Progenitor cell of endocrine pancreas (in vitro differentiated cells): Measurements from ENCODE around the gene GSK3B. TPM values are rescaled to one million over a fixed set of nuclear protein-coding genes. Genes with fewer than 3 reads are reported as not detected.
A peak's percentile ranks its signal among the peaks of the same experiment; 100 is the strongest.

ENCODE experiments used
- DNase-seq: peaks from one replicate; pipeline ENCODE4 v3.0.0; 2021; ENCODE audit warnings: low spot score; ENCODE audit not compliant: unreplicated experiment
- H3K27ac Mint-ChIP-seq: 2 replicates; pipeline ENCODE4 v1.8.0; 2021; ENCODE audit warnings: mild to moderate bottlenecking, moderate library complexity, mixed read lengths
- H3K27me3 Mint-ChIP-seq: 2 replicates; pipeline ENCODE4 v1.8.0; 2021; ENCODE audit warnings: mixed read lengths
- H3K36me3 Mint-ChIP-seq: 2 replicates; pipeline ENCODE4 v1.8.0; 2022; ENCODE audit warnings: mixed read lengths; ENCODE audit not compliant: insufficient read depth
- H3K4me1 Mint-ChIP-seq: 2 replicates; pipeline ENCODE4 v1.8.0; 2021; ENCODE audit warnings: low read depth, mixed read lengths
- H3K4me3 Mint-ChIP-seq: 2 replicates; pipeline ENCODE4 v1.8.0; 2021; ENCODE audit warnings: low read depth, mild to moderate bottlenecking, moderate library complexity, mixed read lengths
- H3K9me3 Mint-ChIP-seq: 2 replicates; pipeline ENCODE4 v1.8.0; 2021; ENCODE audit warnings: low read depth, mixed read lengths
- total RNA-seq: library from RNA; stranded (reverse); gene quantifications from 2 replicates; pipeline ENCODE4 v1.2.1, GENCODE V29; 2021
- TF ChIP-seq, protein P1 (sequence below): fragments of 200-600 bp; sonication (generic); IDR thresholded peaks from one replicate; pipeline ENCODE4 v1.5.0; 2021; ENCODE audit warnings: antibody characterized with exemption, mild to moderate bottlenecking; ENCODE audit not compliant: unreplicated experiment

Gene GSK3B
- total RNA-seq, 1 donor from 2014 or later = 80.0 TPM

DNA sequence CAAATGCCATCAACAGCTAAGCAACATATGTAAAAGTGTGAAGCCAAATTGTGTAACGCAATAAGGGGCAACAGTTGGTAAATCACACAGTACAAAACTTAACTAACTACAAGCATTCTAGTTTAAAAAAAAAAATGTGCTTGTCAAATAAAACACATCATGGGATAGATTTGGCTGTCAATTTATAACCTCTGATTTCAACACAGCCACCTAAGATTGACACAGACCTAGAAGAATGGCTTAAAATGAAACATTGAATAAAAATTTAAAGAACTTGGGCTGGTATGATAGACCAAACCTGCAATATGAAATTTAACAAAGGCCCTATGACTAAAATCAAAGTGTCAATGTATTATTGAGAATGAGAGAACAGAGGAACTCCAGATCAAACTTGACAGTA is 164.0 kb downstream of the GSK3B start:
- Mint-ChIP-seq H3K9me3 (no peaks in the 10 kb centered on the region), H3K27me3 (no peaks in the 10 kb centered on the region), H3K4me1 (peaks cover 1% of the 10 kb centered on the region), H3K4me3 (no peak overlapping the region), H3K36me3 (peaks cover 1% of the 10 kb centered on the region), H3K27ac (no peak overlapping the region)
- TF ChIP-seq, protein P1, sequence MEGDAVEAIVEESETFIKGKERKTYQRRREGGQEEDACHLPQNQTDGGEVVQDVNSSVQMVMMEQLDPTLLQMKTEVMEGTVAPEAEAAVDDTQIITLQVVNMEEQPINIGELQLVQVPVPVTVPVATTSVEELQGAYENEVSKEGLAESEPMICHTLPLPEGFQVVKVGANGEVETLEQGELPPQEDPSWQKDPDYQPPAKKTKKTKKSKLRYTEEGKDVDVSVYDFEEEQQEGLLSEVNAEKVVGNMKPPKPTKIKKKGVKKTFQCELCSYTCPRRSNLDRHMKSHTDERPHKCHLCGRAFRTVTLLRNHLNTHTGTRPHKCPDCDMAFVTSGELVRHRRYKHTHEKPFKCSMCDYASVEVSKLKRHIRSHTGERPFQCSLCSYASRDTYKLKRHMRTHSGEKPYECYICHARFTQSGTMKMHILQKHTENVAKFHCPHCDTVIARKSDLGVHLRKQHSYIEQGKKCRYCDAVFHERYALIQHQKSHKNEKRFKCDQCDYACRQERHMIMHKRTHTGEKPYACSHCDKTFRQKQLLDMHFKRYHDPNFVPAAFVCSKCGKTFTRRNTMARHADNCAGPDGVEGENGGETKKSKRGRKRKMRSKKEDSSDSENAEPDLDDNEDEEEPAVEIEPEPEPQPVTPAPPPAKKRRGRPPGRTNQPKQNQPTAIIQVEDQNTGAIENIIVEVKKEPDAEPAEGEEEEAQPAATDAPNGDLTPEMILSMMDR = no peak
- no peak for DNase-seq

DNA sequence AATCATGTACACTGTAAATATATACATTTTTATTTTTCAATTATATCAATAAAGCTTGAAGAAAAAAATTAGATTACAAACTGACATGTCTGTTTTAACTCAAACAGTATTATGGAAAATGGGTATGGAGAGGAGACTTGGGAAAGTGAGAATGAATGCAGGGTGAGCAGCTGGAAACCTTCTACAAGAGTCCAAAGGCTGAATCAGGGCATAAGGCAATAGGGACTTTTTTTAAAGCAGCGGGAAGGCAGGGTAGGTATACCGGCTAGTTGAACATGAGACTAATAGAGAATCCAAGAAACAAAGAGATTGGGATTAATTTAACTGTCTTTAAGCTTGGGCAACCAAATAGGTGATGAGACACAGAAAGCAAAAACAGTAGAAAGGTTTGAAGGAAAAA is 167.1 kb downstream of the GSK3B start:
- no peak overlapping the region for H3K4me3 Mint-ChIP-seq
- peaks cover 1% of the 10 kb centered on the region for H3K4me1 Mint-ChIP-seq
- no peak for DNase-seq
- no peaks in the 10 kb centered on the region for H3K36me3 Mint-ChIP-seq
- no peak overlapping the region for H3K27ac Mint-ChIP-seq
- no peaks in the 10 kb centered on the region for H3K27me3 Mint-ChIP-seq
- no peaks in the 10 kb centered on the region for H3K9me3 Mint-ChIP-seq
- TF ChIP-seq, protein P1 = no peak

DNA sequence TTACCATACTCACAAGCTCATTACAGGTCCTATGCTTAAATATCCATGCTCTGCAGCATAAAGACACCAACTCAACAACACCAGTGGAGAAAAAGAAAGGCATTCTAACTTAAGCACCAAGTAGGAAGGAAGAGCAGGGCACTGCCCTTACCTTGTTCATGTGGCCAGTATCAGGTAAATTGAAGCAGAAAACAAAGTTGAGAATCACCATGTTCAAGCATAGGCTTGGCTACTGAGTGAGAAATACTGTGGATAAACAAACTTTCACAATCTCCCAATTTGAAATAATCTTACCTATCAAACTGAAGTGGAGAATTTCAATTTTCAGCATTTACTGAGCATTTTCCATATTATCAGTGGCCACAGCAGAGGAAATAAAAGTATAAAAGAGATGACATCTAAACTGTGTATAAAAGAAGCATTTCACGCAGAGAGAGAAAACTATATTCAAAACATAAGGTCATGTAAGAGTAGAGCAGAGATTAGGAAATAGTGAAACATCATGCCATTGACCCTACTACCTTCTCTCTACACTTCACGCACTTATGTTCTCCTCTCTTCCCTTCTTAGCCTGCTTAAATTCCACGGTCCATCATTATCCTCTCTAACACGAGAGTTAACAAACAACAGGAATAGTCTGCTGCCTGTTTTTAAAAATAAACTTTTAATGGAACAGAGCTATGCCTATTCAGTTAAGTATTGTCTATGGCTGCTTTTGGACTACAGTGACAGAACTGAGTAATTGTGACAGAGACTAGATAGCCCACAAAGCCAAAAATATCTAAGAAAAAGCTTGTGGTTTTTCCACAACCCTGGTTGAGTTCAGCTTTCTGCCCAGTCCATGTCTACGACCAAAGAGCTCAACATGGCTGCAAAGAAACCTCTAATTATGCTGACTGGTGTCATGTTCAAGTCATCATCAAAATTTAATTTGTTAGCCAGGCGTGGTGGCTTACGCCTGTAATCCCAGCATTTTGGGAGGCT is 169.8 kb downstream of the GSK3B start:
- H3K4me3 Mint-ChIP-seq = no peak overlapping the region
- no peaks in the 10 kb centered on the region for H3K27me3 Mint-ChIP-seq
- TF ChIP-seq, protein P1 = no peak
- H3K4me1 Mint-ChIP-seq = no peaks in the 10 kb centered on the region
- DNase-seq = no peak
- peaks cover 19% of the 10 kb centered on the region for H3K36me3 Mint-ChIP-seq
- peaks cover 9% of the 10 kb centered on the region for H3K9me3 Mint-ChIP-seq
- peak overlapping the region; percentile 1 for H3K27ac Mint-ChIP-seq

DNA sequence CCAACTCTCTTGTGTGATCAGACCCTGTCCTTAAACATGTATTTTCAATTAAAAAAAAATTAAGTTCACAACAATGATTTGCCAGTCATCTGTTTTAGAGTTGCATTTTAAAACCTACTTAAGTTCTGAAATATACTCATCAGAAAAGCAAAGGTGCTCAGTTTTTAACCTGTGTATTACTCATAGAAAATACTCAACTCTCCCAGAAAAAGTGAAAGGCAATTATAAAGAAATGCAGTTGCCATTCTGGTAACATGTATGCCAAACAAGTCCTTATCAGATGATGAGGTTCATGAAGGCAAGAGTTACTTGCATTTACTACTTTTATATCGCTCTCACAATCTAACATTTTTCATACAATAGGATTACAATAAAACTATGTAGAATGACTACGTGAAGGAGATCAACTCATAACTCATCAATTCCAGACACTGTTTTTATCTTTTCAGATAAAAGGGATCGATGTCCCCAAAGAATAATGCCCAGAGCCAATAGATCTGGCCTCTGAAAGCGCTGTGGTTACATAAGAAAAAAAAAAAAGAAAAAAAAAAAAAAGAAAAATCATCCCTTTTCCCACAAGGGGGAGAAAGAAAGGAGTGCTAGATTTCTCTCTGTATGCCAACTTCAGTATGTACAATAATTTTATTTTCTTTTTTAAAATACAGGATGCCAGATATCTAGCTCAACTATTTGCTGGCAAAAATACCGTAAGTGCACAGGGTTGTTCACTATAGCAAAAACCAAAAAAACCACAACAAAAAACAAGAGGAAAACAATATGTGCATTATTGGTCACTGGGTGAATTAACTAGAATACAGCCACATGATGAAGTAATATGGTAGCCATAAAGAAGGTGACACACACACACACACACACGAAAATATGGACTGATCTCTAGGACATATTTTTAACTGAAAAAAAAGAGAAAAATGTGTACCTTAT is 175.0 kb downstream of the GSK3B start:
- H3K9me3 Mint-ChIP-seq = peaks cover 9% of the 10 kb centered on the region
- H3K4me3 Mint-ChIP-seq = no peak overlapping the region
- H3K36me3 Mint-ChIP-seq = peaks cover 21% of the 10 kb centered on the region
- no peak for DNase-seq
- H3K27ac Mint-ChIP-seq = no peak overlapping the region
- no peaks in the 10 kb centered on the region for H3K27me3 Mint-ChIP-seq
- TF ChIP-seq, protein P1 = peak; percentile 33
- H3K4me1 Mint-ChIP-seq = peaks cover 6% of the 10 kb centered on the region

DNA sequence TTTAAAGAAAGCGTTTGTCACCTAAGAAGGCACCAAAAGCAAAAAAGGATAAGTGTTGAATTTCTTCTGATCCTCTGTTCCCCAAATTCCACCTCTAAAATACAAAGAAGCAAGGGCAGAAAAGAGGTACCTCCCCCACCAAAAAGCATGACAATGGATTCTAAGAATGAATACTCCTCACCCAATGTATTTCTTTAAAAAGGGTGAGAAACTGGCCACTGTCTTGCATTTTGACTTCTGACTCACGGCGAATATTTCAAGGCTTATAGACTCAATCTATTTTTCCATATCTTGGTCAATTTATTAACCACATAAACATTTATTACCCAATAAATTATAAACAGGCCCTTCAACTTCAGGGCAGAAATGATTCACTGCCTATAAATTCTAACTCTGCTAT is 181.2 kb downstream of the GSK3B start:
- H3K4me3 Mint-ChIP-seq = no peak overlapping the region
- no peaks in the 10 kb centered on the region for H3K9me3 Mint-ChIP-seq
- peaks cover 3% of the 10 kb centered on the region for H3K4me1 Mint-ChIP-seq
- TF ChIP-seq, protein P1 = no peak
- peaks cover 17% of the 10 kb centered on the region for H3K36me3 Mint-ChIP-seq
- no peaks in the 10 kb centered on the region for H3K27me3 Mint-ChIP-seq
- no peak overlapping the region for H3K27ac Mint-ChIP-seq
- DNase-seq = no peak
